ENCODE measurements around the gene SYT9.

- TF ChIP-seq YY1 (IDR thresholded peaks at IDR 0.05; ENCODE audit: insufficient read depth, insufficient read length) = no peak
- TF ChIP-seq ZNF274 (IDR thresholded peaks at IDR 0.05; ENCODE audit: low read depth, low read length) = no peak
- TF ChIP-seq SUZ12 (IDR thresholded peaks at IDR 0.05; ENCODE audit: extremely low read depth, insufficient read depth, insufficient read length) = no peak
Measured at GRCh38 chr11:7437696-7438095, 186.0 kb downstream of the SYT9 start.

Data from NT2/D1 (cell line).